HG03460 (cell line): ENCODE measurements around the gene ADGRD1.

ENCODE experiments used
- ATAC-seq: cut with Tn5 transposase; IDR thresholded peaks from one replicate; pipeline ENCODE4 v1.9.1; 2021; ENCODE audit not compliant: unreplicated experiment

ADGRD1 gene

DNA sequence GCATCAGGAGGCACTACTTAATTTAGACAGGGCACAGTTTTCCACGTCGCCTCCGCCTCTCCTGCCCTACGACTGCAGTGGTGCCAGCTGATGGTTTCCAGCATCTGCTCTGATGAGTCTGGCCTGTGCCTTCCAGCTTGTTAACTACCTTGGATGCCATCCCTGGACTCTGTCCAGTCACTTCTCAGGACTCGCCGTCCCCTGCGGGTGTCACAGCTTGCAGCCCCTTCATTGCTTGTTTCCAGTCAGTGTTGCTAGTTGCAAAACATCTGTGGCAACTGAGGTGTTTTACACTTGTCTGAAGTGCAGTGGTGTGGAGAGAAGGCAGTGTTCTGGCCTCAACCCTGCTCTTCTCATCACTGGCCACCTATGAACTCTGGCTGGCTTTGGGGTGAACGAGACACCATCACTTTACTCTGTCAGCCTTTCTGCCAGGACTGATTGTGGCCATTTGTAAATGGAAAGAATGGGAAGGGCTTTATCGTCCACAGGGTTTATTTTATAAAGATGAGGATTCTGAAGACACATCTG lies 8.3 kb downstream of the ADGRD1 start:
- ATAC-seq: no peak

GRCh38 chr12:130965214-130965613 lies 11.5 kb downstream of the ADGRD1 start:
- no peak for ATAC-seq

GRCh38 chr12:130965668-130966067 lies 12.0 kb downstream of the ADGRD1 start:
- ATAC-seq: no peak

GRCh38 chr12:130966443-130967030 lies 12.8 kb downstream of the ADGRD1 start:
- ATAC-seq: no peak

DNA sequence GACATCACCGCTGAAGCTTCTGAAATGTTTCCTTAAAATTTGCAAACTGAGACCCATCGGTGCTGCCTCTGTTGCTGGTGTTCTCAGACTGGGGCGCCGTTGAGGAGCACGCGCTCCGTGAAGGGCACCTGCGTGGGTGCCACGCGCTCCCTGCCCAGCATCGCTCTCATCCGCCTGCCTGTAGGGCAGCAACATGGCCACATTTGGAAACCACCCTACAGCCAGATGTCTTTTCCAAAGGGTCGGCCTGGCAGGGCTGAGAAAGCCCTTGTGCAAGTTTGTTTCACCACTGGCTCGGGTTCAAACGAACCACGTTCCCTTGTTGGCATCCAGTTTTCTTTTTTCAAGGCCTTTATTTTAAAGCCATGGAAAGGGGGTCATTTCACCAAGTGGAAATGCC lies 13.9 kb downstream of the ADGRD1 start:
- ATAC-seq: no peak

DNA sequence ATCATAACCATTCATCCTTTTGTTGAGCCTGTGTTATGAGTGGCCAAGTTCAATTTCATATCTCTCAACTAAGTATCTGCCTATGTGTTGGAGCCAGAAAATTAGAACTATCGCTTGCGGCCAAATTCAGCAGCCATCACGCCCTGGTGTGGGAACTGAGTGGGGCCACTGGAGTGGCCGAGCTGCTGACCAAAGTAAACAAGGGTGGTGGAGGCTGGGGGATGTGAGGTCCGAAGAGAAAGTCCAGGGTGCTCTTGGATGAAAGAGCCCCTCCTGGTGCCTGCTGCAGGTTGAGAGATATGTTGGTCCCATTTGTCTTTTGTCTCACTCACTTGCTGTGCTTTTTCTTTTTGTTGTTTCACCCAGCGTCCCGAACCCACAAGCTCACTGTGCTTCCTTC lies 14.9 kb downstream of the ADGRD1 start:
- no peak for ATAC-seq

DNA sequence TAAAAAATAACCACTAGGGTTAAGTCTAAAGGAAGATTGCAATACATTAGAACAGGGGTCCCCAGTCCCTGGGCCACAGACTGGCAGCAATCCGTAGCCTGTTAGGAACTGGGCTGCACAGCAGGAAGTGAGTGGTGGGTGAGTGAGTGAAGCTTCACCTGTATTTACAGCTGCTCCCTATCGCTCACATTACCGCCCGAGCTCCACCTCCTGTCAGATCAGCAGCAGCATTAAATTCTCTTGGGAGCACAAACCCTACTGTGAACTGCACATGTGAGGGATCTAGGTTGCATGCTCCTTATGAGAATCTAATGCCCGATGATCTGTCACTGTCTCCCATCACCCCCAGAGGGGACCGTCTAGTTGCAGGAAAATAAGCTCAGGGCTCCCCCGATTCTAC lies 15.5 kb downstream of the ADGRD1 start:
- ATAC-seq: no peak

- no peak for ATAC-seq
Observed at GRCh38 chr12:130970165-130970907, 16.6 kb downstream of the ADGRD1 start.

GRCh38 chr12:130970908-130971233 lies 17.2 kb downstream of the ADGRD1 start:
- ATAC-seq: no peak

DNA sequence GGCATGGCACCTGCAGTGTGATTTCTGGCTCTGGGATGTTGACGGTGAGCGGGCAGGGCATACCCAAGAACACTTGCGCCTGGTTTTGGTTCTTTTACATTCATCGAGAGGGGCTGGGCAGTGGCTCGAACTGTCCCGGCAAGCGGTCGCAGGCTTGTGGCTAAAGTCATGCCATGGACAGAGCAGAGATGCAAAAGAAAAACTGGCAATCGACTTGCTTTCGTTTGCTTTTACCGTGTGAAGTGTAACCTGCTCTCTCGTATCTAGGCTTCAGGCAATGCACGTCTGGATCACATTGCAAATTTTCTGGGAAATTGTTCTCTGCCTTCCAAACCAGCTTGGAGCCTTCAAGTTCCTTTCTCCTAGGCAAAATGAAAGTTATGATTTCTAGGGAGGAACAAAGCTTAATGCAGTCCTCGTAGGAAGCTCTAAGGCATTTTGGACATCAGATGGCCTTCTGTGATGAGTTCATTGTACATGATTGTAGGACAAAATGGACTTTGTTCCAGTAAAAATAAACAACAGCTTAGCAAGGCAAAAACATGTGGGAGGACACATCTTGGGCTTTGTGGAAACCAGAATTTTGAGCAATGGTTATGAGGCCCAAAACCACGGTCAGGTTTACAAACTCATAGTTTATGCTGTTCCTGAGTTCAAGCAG lies 18.3 kb downstream of the ADGRD1 start:
- ATAC-seq: no peak

DNA sequence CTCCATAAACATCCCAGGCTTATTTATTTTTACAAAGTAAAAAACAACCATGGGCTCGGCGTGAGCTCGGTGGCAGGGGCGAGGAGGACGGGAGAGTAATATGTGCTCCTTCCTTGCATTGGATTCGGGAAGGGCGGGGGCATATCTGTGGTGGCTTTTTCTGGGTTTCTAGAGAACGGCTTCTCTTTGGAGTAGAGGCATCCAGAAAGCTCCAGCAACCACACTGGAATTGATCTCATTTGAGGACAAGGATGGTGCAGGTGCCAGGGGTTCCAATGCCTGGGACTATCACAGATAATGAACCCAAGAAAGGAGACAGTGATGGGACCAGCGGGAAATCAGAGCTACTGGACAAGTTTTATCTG lies 18.9 kb downstream of the ADGRD1 start:
- no peak for ATAC-seq

- ATAC-seq: no peak
Observed at GRCh38 chr12:130973109-130973508, 19.4 kb downstream of the ADGRD1 start.

- no peak for ATAC-seq
Observed at GRCh38 chr12:130973906-130974305, 20.2 kb downstream of the ADGRD1 start.

GRCh38 chr12:130975116-130975515 lies 21.4 kb downstream of the ADGRD1 start:
- ATAC-seq: no peak

DNA sequence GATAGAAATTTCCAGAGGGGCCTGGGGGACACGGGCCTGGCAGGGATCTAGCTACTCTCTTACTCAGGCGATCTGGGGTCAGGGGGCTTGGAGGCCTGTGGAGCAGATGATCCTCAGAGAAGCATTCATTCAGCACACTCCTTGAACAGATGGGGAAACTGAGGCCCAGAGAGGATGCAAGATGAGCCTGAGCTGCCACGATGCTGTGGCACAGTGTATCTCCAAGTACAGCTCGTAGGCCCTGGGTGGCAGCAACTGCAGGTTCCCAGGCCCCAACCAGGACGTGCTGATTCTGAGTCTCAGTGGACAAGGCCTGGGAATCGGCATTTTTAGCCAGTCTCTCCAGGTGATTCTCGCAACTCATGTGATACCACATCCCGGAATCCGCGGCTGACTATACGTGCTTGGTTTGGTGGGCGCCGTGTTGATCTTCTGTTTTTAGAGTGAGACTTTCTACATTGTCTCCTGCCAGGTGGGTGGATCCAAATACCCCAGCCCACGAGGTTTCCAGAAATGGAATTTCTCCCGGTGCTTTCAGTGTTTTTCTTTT lies 22.5 kb downstream of the ADGRD1 start:
- no peak for ATAC-seq

DNA sequence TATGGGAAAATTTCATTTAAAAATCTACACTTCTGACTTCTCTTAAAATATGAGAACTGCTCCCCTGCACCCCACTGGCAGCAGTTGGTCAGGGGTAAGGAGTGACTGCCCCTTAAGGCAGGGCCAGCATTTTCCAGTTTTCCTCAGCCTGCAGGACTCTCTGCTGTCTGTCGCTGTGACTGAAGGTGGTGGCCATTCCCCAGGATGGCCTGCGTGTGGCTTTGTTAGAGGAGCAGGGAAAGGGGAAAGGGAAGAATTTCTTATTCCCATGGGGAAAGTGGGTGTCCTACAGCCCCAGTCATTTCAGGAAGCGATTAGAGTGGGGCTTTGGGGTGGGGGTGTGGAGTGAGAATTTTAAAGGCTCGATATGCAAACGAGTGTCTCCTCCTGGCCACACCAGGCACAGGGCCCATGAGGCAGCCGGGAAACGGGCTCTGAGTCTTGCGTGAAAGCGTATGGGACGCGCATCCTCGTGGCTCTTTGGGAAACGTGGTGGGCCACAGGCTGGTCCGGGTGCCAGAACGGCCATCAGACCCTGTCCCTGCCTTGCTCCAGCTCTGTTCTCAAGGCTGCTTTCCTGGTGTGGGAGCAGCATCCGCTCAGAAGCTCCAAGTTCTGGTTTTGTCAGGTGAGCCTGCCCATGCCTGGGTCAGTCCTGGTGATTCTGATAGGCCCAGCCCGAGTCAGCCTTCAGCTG lies 23.5 kb downstream of the ADGRD1 start:
- no peak for ATAC-seq

DNA sequence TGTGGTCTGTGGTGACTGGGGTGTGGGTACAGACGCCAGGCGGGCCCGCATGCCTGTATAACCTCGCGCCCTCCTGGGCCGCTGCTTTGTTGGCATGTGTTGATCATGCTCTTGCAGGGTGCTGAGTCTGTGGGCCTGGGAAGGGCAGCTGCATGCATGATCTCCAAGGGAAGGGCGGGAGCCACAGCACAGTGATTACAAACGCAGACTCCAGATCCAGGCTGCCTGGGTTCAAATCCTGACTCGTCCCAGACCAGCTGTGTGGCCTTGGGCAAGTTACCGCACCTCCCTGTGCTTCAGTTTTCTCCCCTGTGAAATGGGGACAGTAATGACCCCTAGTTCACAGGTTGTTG lies 24.0 kb downstream of the ADGRD1 start:
- no peak for ATAC-seq

DNA sequence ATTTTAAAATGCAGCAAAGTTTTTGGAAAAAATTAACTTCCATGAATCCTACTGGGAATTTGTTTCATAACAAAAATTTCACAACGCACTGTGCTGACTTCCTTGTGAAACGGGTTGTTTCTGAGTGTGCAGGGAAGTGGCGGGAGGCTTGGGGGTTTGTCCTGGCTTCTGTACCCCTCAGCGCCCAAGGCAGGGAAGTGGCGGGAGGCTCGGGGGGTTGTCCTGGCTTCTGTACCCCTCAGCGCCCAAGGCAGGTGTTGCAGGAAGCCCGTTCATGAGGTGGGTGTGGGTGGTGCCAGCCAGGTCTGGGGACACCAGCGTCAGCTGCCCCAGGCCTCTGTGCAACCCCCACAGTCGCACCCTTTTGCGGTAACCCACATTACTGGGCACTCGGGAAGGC lies 25.1 kb downstream of the ADGRD1 start:
- ATAC-seq: no peak

- ATAC-seq: no peak
Observed at GRCh38 chr12:130981074-130981742, 27.5 kb downstream of the ADGRD1 start.

- ATAC-seq: no peak
Observed at GRCh38 chr12:130981911-130982310, 28.2 kb downstream of the ADGRD1 start.
